Activated CD4-positive, alpha-beta T cell treated with anti-CD3 and anti-CD28 coated beads, Interleukin-2, amount 50 U/mL, for 1 hour (primary cell): ENCODE measurements around the gene NELL2.
"Not testable (repeated sequence)": the region's sequence is repeated elsewhere in the genome, so short reads cannot be mapped to it uniquely, and the experiment has no call there.

Experiments
- DNase-seq: peaks from one replicate; pipeline ENCODE4 v3.0.0-alpha.2; 2020

The NELL2 gene

DNA sequence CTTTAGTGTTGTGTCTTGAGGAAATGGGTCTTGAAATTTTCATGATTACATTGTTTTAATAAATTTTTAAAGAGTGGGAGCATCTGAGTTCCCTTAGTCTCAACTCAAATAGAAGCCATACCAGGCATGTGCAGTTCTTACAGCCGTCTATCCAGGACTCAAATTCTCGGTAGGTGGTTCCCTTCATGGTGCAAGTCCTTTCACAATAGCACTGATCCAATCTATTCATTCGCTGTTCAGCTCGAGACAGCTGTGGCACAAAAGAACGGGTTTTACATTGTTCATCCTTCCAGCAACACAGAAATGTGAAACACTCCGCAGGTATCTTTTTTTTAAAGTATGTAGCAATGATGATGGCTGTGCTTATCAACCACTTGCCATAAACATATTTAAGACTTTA, 100.2 kb downstream of the NELL2 start:
- DNase-seq, result no peak

DNA sequence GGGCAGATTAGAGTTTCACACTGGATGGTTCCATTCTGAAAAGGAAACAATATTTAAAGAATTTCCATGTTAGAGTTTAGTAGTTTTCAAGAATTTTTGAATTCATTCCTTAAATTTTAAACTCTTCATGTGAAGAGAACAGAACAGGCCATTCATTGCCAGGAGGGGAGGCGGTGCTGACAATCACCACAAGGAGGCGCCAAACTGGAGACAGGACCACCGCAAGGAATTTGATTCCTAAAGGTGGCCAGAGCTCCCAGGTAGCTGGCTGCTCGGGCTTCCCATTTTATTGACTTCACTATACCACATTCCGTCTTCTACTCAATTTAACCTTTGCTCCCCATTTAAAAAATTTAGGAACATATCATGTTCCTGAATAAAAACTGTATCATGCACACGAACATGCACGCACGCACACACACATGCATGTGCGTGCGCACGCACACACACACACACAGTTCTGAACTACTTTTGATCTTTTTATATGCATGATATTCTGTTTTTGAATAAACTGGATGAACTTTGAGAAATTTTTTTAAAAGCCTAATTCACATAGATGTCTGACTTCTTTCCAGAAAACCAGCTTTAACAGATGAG, 101.2 kb downstream of the NELL2 start:
- peak; percentile 68 for DNase-seq

GRCh38 chr12:44771485-44772021, 104.6 kb downstream of the NELL2 start:
- no peak for DNase-seq

DNA sequence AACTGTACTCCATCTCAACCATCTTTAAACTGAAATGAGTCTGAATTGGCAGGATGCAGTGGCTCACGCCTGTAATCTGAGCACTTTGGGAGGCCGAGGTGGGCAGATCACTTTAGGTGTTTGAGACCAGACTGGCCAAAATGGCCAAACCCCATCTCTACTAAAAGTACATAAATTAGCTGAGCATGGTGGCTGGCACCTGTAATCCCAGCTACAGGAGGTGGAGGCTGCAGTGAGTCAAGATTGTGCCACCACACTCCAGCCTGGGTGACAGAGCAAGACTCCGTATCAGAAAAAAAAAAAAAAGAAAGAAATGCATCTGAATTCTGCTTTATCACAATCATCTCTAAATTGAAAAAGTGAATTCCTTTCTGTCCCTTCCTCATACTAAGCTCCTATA, 110.3 kb downstream of the NELL2 start:
- DNase-seq, result no peak

- no peak for DNase-seq
Observed at GRCh38 chr12:44763021-44763420, 113.1 kb downstream of the NELL2 start.

DNA sequence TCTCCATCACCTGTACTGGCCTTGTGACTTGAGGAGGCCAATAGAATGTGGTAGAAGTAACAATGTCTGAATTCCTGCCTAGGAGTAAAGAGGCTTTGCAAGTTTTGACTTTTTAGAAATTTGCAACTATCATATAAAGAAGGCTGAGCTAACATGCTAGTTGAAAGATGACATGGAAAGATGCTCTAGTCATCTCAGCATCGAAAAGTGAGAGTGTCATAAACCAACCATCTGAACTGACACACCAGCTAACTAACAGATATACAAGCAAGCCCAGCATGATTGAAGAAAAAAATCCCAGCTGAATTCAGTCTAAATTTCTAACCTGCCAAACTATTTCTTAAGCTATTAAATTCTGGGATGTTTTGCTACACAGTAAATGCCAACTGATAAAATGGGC, 116.8 kb downstream of the NELL2 start:
- DNase-seq, result no peak

DNA sequence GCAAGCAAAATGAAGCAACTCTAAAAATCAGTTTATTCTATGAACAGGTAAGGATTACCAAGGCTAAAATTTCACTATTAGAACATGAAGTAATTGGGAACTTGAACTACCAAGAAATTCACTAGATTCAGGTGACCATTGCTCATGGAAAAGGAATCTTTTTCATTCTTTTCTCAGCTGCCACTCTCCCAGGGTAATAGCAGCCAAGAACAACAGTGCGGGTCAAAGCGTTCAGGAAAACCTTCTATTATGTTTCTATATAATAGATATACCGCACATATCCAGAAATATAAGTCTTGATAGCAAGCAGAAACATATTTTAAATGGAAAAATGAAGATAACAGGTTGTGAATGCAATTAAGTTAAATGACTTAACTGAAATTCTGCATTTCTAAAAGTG, 125.6 kb downstream of the NELL2 start:
- no peak for DNase-seq

GRCh38 chr12:44749566-44749965, 126.5 kb downstream of the NELL2 start:
- DNase-seq, result no peak

DNA sequence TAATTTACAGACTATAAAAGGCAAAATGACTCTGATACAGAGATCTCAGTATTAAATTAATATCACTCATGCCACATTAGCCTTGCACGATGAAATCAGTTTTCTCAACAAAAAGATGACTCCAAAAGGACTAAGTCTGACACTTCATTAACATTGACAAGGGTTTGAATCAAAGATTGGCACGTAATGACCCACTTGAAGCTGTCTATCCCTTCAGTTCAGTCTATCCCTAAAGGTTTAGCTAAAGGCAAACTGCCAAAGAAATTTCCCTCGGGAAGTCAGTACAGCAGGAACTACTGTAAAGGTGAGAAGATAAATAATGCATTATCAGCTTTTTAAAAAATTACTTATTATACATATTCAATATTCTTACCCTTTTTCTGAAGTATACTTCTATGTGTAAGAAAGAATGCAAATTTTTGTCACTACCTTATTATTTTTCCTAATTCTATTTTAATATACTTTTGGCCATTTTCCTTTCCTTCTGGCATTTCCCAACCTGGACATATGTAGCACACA, 127.1 kb downstream of the NELL2 start:
- DNase-seq, result no peak

- DNase-seq, result not testable (repeated sequence)
Observed at GRCh38 chr12:44741292-44741980, 134.7 kb downstream of the NELL2 start.

DNA sequence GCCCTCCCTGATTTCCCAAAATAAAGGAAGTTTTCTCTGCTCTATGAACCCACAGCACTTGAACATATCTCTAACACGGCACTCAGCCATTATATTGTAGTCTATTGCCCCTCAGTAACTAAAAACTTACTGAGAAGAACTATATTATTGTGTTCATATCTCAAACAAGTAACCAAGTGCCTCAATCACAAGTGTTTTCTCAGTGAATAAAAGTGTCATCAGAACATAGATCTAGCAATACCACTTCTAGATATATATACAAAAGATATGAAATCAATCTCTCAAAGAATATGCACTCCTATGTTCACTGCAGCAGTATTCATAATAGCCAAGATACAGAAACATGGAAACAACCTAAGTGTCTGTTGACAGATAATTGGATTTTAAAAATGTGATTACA, 138.1 kb downstream of the NELL2 start:
- no peak for DNase-seq

GRCh38 chr12:44728566-44728965, 147.5 kb downstream of the NELL2 start:
- DNase-seq, result no peak

DNA sequence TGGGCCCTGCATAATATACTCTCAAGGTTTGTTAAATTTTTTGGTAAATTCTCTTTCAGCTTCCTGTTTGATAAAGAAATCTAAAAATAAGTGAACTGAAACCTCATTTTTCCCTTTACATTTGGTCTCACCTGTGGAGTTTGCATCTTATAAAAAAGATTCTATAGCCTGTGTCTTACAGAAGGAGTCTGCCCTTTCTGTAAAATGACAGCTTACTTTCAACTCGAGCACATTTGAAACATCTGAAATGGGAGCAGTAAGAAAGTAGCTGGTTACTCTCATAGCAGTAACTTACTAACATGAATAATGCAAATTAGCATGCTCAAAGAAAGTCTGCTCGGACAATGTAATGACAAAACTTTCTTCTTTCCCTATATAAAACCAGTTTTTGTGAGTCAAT, 155.8 kb downstream of the NELL2 start:
- no peak for DNase-seq

DNA sequence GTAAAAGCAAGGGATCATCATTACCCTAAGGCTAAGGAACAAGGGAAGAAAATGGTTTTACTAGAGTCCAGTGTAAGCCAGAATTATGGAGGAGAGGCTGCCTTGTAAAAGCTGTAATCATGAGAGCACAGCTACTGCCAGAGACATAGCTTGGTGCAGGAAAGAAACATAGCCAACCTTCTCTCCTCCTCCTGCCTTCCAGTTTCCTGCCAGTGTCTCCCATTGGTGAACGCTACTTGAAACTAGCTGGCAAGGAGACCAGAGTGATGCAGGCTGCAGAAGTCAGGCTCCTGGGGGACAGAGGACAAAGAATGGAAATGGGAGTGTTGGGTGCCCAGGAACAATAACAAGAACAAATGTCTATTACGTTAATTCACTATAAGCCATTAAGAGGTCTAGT, 158.5 kb downstream of the NELL2 start:
- no peak for DNase-seq

DNA sequence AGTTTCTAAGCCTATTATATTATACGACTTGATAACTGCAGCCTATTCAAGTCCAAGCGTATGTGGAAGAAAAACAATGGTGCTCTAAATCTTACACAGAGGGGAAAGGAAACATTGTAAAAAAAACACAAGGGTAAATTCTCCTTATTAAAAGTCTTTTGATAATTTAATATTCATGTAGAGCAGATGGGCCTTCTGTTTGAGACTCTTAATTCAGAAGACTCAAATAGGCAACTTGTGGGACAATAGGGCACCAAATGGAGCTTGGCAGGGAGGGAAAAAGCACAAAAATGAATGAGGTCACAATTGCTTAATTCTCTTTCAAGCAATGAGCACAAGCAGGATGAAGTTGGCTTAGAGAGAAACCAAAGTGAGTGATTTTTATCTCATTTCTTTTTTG, 159.4 kb downstream of the NELL2 start:
- no peak for DNase-seq

GRCh38 chr12:44711736-44712135, 164.4 kb downstream of the NELL2 start:
- no peak for DNase-seq

- no peak for DNase-seq
Observed at GRCh38 chr12:44709166-44709565, 166.9 kb downstream of the NELL2 start.

GRCh38 chr12:44708218-44708617, 167.9 kb downstream of the NELL2 start:
- no peak for DNase-seq

- DNase-seq, result no peak
Observed at GRCh38 chr12:44703182-44703910, 172.8 kb downstream of the NELL2 start.

- DNase-seq, result no peak
Observed at GRCh38 chr12:44697511-44697910, 178.6 kb downstream of the NELL2 start.

- no peak for DNase-seq
Observed at GRCh38 chr12:44696542-44696941, 179.6 kb downstream of the NELL2 start.

GRCh38 chr12:44694017-44694416, 182.1 kb downstream of the NELL2 start:
- DNase-seq, result no peak

- no peak for DNase-seq
Observed at GRCh38 chr12:44689587-44689986, 186.5 kb downstream of the NELL2 start.
